Measurements from ENCODE around the gene PSORS1C2. TPM values are rescaled to one million over a fixed set of nuclear protein-coding genes. Genes with fewer than 3 reads are reported as not detected.
"Not testable (repeated sequence)": the region's sequence is repeated elsewhere in the genome, so short reads cannot be mapped to it uniquely, and the experiment has no call there.

PSORS1C2 gene
- total RNA-seq, 1 donor from 2014 or later, result not detected

- intact Hi-C loops (cut with DNase I), result no loop called here
- no peak for DNase-seq (ENCODE audit: low spot score)
- ATAC-seq, result no peak
Measured at GRCh38 chr6:31169123-31169857, 30.4 kb upstream of the PSORS1C2 start.

- ATAC-seq (no peak), DNase-seq (ENCODE audit: low spot score) (no peak)
- intact Hi-C loops (cut with DNase I), result no loop called here
Measured at GRCh38 chr6:31168606-31169005, 29.7 kb upstream of the PSORS1C2 start.

GRCh38 chr6:31165986-31166385 lies 27.1 kb upstream of the PSORS1C2 start:
- intact Hi-C loops (cut with DNase I), result no loop called here
- DNase-seq (ENCODE audit: low spot score) (no peak), ATAC-seq (no peak)

- ATAC-seq; DNase-seq (ENCODE audit: low spot score); intact Hi-C loops (cut with DNase I): not testable (repeated sequence)
Measured at GRCh38 chr6:31165064-31165832, 26.4 kb upstream of the PSORS1C2 start.

- intact Hi-C loops (cut with DNase I); ATAC-seq; DNase-seq (ENCODE audit: low spot score): not testable (repeated sequence)
Measured at GRCh38 chr6:31164475-31165063, 25.7 kb upstream of the PSORS1C2 start.

DNA sequence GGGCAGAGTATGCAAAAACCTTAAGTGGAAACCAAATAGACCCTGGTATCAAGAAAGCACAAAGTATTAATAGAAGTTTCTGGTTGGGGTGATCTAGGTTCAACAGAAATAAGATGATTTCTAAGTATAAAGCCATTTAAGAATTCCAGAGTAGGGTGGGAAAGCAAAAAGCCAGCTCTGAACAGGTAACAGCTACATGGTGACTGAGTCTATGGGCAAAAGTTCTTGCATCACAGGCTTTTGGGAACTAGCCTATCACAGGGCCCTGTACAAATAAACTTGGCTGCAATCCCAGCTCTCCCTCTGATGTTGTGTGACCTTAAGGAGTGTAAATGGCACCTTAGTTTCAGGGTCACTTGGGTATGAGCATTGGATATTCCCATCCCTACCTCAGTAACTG lies 25.1 kb upstream of the PSORS1C2 start:
- DNase-seq (ENCODE audit: low spot score) (no peak), ATAC-seq (no peak)
- intact Hi-C loops (cut with DNase I), result no loop called here

- no peak for DNase-seq (ENCODE audit: low spot score)
- intact Hi-C loops (cut with DNase I), result no loop called here
- no peak for ATAC-seq
Measured at GRCh38 chr6:31162463-31163165, 23.7 kb upstream of the PSORS1C2 start.

GRCh38 chr6:31161216-31162126 lies 22.6 kb upstream of the PSORS1C2 start:
- intact Hi-C loops (cut with DNase I), result no loop called here
- ATAC-seq (no peak), DNase-seq (ENCODE audit: low spot score) (no peak)

- DNase-seq (ENCODE audit: low spot score) (no peak), ATAC-seq (no peak)
- intact Hi-C loops (cut with DNase I), result no loop called here
Measured at GRCh38 chr6:31158863-31159855, 20.3 kb upstream of the PSORS1C2 start.

GRCh38 chr6:31158140-31158862 lies 19.4 kb upstream of the PSORS1C2 start, which contains the start of gene TCF19:
TCF19 (plus strand) TSS chr6:31158589; CDS start chr6:31159470, 881 bp downstream.
- intact Hi-C loops (cut with DNase I), result no loop called here
- peak; percentile 99 for ATAC-seq

DNA sequence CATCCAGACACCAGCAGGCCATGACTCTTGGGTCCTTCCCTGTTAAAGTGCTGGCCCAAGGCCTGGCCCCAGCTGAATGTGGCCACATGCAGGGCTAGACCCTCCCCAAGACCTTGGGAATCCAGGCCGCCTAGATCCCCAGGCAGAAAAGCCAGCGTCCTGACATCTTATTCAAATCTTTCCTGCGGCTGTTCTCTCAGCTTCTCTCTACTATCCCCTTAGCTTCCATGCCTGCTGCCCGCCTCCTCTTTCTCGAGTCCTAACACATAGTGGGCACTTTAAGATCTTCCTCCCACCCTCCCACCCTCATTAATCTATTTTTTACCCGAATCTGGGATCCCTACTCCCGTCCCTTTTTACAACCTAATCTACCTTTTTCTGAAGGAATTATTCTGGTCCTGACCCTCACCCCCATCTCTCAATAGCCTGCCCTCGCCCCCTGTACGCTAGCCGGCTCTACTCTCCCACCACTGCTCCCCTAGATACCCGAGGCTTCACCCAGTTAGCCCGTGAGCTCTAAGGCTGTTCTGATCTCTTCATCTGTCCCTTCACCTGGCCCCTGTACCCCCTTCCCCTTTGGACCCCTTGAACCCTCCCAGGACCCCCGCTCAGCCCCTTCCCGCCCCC lies 18.8 kb upstream of the PSORS1C2 start, which contains the start of gene CCHCR1:
Gene CCHCR1 (minus strand): TSS at position 290 of the 627 bp plus-strand sequence. CDS start 202 bp downstream, at position 88.
- ATAC-seq (no peak), DNase-seq (ENCODE audit: low spot score) (no peak)
- intact Hi-C loops (cut with DNase I), result no loop called here

More at GRCh38 chr6:31158140-31158862, 19.4 kb upstream of the PSORS1C2 start, which contains the start of gene TCF19:
- peak; percentile 100 for DNase-seq (ENCODE audit: low spot score)

DNA sequence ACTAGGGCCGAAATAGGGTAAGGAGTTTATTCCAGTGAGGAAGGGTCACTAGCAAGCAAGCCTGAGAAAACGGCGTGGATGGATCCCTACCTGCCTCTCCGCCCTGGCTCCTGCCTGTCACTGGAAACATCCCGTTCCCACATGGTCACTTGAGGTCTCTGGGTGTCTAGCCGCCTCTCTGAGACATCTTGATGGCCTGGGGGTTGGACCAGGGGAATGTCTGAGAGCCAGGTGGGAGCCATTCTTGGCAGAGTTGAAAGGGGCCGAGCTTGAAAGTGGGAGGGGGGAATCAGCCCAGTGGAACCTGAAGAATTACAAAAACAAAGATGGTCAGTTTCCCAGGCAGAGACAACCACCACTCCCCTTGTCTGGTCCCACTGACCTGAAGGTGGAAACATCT lies 17.8 kb upstream of the PSORS1C2 start:
- DNase-seq (ENCODE audit: low spot score) (no peak), ATAC-seq (no peak)
- intact Hi-C loops (cut with DNase I), result no loop called here

DNA sequence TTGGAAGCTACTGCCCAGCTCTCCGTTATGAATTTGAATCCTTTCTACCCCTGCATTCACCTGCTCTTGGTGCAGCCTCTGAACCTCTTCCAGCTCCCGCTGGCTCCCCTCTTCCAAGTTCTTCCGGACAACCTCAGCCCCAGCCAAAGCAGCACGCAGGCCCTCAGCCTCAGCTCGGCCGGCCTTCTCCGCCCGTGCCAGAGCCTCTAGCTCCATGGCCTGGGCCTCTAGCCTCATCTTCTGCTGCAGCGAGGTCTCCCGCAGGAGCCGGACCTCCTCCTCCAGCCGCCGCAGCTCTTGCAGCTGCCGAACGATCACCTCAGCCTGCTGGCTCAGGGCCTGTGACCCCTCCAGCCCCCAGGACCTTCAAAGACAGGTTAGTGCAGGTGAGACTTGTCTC lies 15.6 kb upstream of the PSORS1C2 start:
- ATAC-seq, result no peak

GRCh38 chr6:31152781-31153180 lies 13.9 kb upstream of the PSORS1C2 start:
- intact Hi-C loops (cut with DNase I), result no loop called here
- DNase-seq (ENCODE audit: low spot score), result no peak
- no peak for ATAC-seq

More for the DNA sequence above, 15.6 kb upstream of the PSORS1C2 start:
- DNase-seq (ENCODE audit: low spot score), result no peak
- intact Hi-C loops (cut with DNase I), result no loop called here

DNA sequence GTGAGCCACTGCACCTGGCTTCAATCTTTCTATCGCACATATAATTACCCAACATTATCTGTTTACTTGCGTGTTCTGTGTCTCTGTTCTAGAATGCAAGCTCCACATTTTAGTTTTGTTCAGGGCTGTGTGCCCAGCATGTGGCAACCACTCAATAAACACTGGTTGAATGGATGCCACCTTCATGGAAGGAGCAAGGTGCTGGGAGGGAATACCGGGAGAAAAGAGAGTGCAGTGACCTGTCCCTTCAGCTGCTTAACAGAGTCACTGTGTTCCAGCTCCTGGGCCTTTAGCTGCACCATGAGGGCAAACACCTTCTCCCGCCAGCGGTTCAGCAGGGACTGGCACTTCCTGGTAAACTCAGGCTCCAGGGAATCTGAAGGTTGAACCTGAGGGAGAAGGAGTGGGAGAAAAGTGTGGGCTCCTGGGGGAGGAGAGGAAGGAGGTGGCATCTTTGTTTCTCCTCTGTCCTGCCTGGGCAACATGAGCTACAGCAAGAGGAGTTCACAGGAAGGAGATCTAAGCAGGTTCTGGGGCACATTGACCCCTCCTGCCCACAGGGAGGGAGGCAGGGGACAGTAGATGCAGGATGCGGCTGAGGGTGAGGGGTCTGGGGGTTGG lies 11.1 kb upstream of the PSORS1C2 start:
- intact Hi-C loops (cut with DNase I), result no loop called here
- DNase-seq (ENCODE audit: low spot score) (no peak), ATAC-seq (no peak)
